ENCODE measurements around the gene URB1.
"Not testable (repeated sequence)": the region's sequence is repeated elsewhere in the genome, so short reads cannot be mapped to it uniquely, and the experiment has no call there.

Gene URB1

GRCh38 chr21:32392880-32393676, at the start of gene URB1:
Gene URB1, minus strand, starts transcription at chr21:32393012. Its CDS starts 102 bp downstream, at chr21:32392910.
- DNase-seq (ENCODE audit: low spot score) = peak; percentile 97
- peak; percentile 32 for FAIRE-seq

GRCh38 chr21:32437729-32438128, 44.9 kb upstream of the URB1 start:
- no peak for DNase-seq (ENCODE audit: low spot score)
- FAIRE-seq = no peak

GRCh38 chr21:32432982-32433660, 40.3 kb upstream of the URB1 start:
- not testable (repeated sequence) for FAIRE-seq; DNase-seq (ENCODE audit: low spot score)

- no peak for FAIRE-seq
- no peak for DNase-seq (ENCODE audit: low spot score)
These were observed 35.3 kb upstream of the URB1 start for GRCh38 chr21:32427958-32428623.

- no peak for FAIRE-seq
- peak; percentile 57 for DNase-seq (ENCODE audit: low spot score)
These were observed 33.8 kb upstream of the URB1 start for GRCh38 chr21:32426592-32427051.

- DNase-seq (ENCODE audit: low spot score) (no peak), FAIRE-seq (no peak)
These were observed 33.3 kb upstream of the URB1 start for GRCh38 chr21:32426066-32426465.

- no peak for DNase-seq (ENCODE audit: low spot score)
These were observed 32.8 kb upstream of the URB1 start for GRCh38 chr21:32425628-32426027.

GRCh38 chr21:32424674-32425073, 31.9 kb upstream of the URB1 start:
- DNase-seq (ENCODE audit: low spot score) = no peak
- no peak for FAIRE-seq

More at GRCh38 chr21:32425628-32426027, 32.8 kb upstream of the URB1 start:
- FAIRE-seq = no peak

- DNase-seq (ENCODE audit: low spot score) (no peak), FAIRE-seq (no peak)
These were observed 31.4 kb upstream of the URB1 start for GRCh38 chr21:32424191-32424535.

GRCh38 chr21:32423320-32424190, 30.7 kb upstream of the URB1 start:
- FAIRE-seq = no peak

GRCh38 chr21:32422064-32422463, 29.3 kb upstream of the URB1 start:
- FAIRE-seq (no peak), DNase-seq (ENCODE audit: low spot score) (no peak)

More at GRCh38 chr21:32423320-32424190, 30.7 kb upstream of the URB1 start:
- peak; percentile 61 for DNase-seq (ENCODE audit: low spot score)

GRCh38 chr21:32418146-32418545, 25.3 kb upstream of the URB1 start:
- DNase-seq (ENCODE audit: low spot score) = no peak
- FAIRE-seq = no peak

GRCh38 chr21:32415451-32416398, 22.9 kb upstream of the URB1 start:
- FAIRE-seq = no peak
- no peak for DNase-seq (ENCODE audit: low spot score)

GRCh38 chr21:32414579-32415358, 22.0 kb upstream of the URB1 start:
- no peak for DNase-seq (ENCODE audit: low spot score)
- FAIRE-seq = no peak

- DNase-seq (ENCODE audit: low spot score) (no peak), FAIRE-seq (no peak)
These were observed 21.1 kb upstream of the URB1 start for GRCh38 chr21:32413697-32414578.

GRCh38 chr21:32413015-32413504, 20.2 kb upstream of the URB1 start:
- no peak for FAIRE-seq
- DNase-seq (ENCODE audit: low spot score) = no peak

- DNase-seq (ENCODE audit: low spot score) (peak; percentile 71), FAIRE-seq (no peak)
These were observed 19.6 kb upstream of the URB1 start, which contains the start of gene EVA1C for GRCh38 chr21:32412162-32413014. Gene EVA1C, plus strand, starts transcription at chr21:32412706. Its CDS starts 148 bp downstream, at chr21:32412854.

All from urothelium cell line (cell line).